Thyroid gland (tissue), 4 donors: ENCODE data around the gene NRP2.

Experiments used
- POLR2A ChIP-seq, 2 donors: fragments of 450-650 bp; IDR thresholded peaks; one replicate each; pipeline ENCODE4 v1.6.1; 2017; ENCODE audit warnings: antibody characterized with exemption in 2 of 2, mild to moderate bottlenecking in 2 of 2, moderate library complexity in 1 of 2
- TF ChIP-seq, protein P1 (sequence below), 6 experiments: fragments of 200-600 bp in 3 of 6; fragments of 450-650 bp in 3 of 6; sonication (generic) in 3 of 6; IDR thresholded peaks; one replicate each; pipeline ENCODE4 v1.5.1; 2016 to 2019; ENCODE audit warnings: antibody characterized with exemption in 6 of 6, mild to moderate bottlenecking in 2 of 6, inconsistent platforms in 1 of 6, moderate library complexity in 1 of 6

DNA sequence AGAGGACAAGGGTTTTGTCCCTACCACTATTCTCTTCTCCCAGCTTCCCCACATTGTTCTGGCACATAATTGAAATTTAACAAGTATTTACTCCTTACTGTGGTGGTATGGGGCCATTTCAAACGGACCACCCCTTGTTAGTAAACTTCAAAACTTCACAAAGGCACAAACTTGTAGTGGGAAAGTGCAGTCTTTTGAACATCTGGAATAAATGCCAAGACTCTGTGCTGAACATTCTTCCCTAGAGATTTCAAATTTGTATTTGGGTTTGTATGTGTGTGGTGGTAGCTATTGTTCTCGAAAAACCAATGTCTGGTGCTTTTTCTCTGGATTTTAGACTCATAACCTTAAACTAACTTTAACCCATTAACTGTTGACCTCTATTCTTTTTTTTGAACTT, 151.6 kb downstream of the NRP2 start:
- TF ChIP-seq, protein P1, sequence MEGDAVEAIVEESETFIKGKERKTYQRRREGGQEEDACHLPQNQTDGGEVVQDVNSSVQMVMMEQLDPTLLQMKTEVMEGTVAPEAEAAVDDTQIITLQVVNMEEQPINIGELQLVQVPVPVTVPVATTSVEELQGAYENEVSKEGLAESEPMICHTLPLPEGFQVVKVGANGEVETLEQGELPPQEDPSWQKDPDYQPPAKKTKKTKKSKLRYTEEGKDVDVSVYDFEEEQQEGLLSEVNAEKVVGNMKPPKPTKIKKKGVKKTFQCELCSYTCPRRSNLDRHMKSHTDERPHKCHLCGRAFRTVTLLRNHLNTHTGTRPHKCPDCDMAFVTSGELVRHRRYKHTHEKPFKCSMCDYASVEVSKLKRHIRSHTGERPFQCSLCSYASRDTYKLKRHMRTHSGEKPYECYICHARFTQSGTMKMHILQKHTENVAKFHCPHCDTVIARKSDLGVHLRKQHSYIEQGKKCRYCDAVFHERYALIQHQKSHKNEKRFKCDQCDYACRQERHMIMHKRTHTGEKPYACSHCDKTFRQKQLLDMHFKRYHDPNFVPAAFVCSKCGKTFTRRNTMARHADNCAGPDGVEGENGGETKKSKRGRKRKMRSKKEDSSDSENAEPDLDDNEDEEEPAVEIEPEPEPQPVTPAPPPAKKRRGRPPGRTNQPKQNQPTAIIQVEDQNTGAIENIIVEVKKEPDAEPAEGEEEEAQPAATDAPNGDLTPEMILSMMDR (IDR thresholded peaks at IDR 0.05) = no peak
- no peak for TF ChIP-seq POLR2A (IDR thresholded peaks at IDR 0.05)
